22Rv1 (cell line): ENCODE measurements around the gene UBN2.
A peak's percentile ranks its signal among the peaks of the same experiment; 100 is the strongest.

Experiments used
- H3K27ac ChIP-seq: fragments of 450-650 bp; 2 replicates; pipeline ENCODE4 v1.5.1; 2017
- CTCF ChIP-seq: fragments of 450-650 bp; IDR thresholded peaks from 2 replicates; pipeline ENCODE4 v1.5.1; 2017; ENCODE audit warnings: mild to moderate bottlenecking
- ZFX ChIP-seq: fragments of 450-650 bp; IDR thresholded peaks from 2 replicates; pipeline ENCODE4 v1.6.1; 2017; ENCODE audit warnings: antibody characterized with exemption, borderline replicate concordance

Gene UBN2

GRCh38 chr7:139230774-139231512 lies at the start of gene UBN2:
UBN2 (plus strand) TSS chr7:139231237; CDS start chr7:139231485, 248 bp downstream.
- peak within 1 kb of the TSS; percentile 61 for H3K27ac ChIP-seq
- no peak for TF ChIP-seq CTCF
- TF ChIP-seq ZFX: no peak

- TF ChIP-seq CTCF (no peak), ZFX (no peak)
- H3K27ac ChIP-seq: no peak overlapping the region
Observed at GRCh38 chr7:139181404-139181803, 49.6 kb upstream of the UBN2 start.

- TF ChIP-seq ZFX (no peak), CTCF (no peak)
- H3K27ac ChIP-seq: no peak overlapping the region
Observed at GRCh38 chr7:139182363-139182762, 48.7 kb upstream of the UBN2 start.

- no peak for TF ChIP-seq ZFX
- TF ChIP-seq CTCF: no peak
- no peak overlapping the region for H3K27ac ChIP-seq
Observed at GRCh38 chr7:139183251-139183650, 47.8 kb upstream of the UBN2 start.

- H3K27ac ChIP-seq: no peak overlapping the region
- TF ChIP-seq CTCF: no peak
- no peak for TF ChIP-seq ZFX
Observed at GRCh38 chr7:139183878-139184338, 47.1 kb upstream of the UBN2 start.

GRCh38 chr7:139186146-139186545 lies 44.9 kb upstream of the UBN2 start:
- TF ChIP-seq ZFX: no peak
- no peak overlapping the region for H3K27ac ChIP-seq

GRCh38 chr7:139189357-139189756 lies 41.7 kb upstream of the UBN2 start:
- TF ChIP-seq ZFX (no peak), CTCF (no peak)
- H3K27ac ChIP-seq: no peak overlapping the region
